Ishikawa (cell line): ENCODE measurements around the gene C13orf46.

ENCODE experiments used
- CEBPB ChIP-seq: IDR thresholded peaks from 2 replicates; pipeline ENCODE4 v1.6.1; 2012
- CREB1 ChIP-seq: IDR thresholded peaks from 2 replicates; pipeline ENCODE4 v1.6.1; 2012; ENCODE audit warnings: low read depth
- EGR1 ChIP-seq: IDR thresholded peaks from 2 replicates; pipeline ENCODE4 v1.6.1; 2012
- EP300 ChIP-seq: IDR thresholded peaks from 2 replicates; pipeline ENCODE4 v1.6.1; 2012; ENCODE audit warnings: borderline replicate concordance
- FOXM1 ChIP-seq: IDR thresholded peaks from 2 replicates; pipeline ENCODE4 v1.6.1; 2012; ENCODE audit warnings: low read depth, borderline replicate concordance
- MAX ChIP-seq: IDR thresholded peaks from 2 replicates; pipeline ENCODE4 v1.6.1; 2012
- NFIC ChIP-seq: IDR thresholded peaks from 2 replicates; pipeline ENCODE4 v1.6.1; 2012
- RAD21 ChIP-seq: IDR thresholded peaks from 2 replicates; pipeline ENCODE4 v1.6.1; 2012; ENCODE audit warnings: low read depth
- REST ChIP-seq: IDR thresholded peaks from 2 replicates; pipeline ENCODE4 v1.6.1; 2012; ENCODE audit warnings: low read depth, mild to moderate bottlenecking
- TAF1 ChIP-seq: IDR thresholded peaks from 2 replicates; pipeline ENCODE4 v1.6.1; 2012; ENCODE audit warnings: low read depth, mild to moderate bottlenecking
- TCF12 ChIP-seq: IDR thresholded peaks from 2 replicates; pipeline ENCODE4 v1.6.1; 2012; ENCODE audit warnings: low read depth
- TEAD4 ChIP-seq: IDR thresholded peaks from 2 replicates; pipeline ENCODE4 v1.6.1; 2012
- YY1 ChIP-seq: IDR thresholded peaks from 2 replicates; pipeline ENCODE4 v1.6.1; 2012; ENCODE audit warnings: low read depth
- ZBTB7A ChIP-seq: IDR thresholded peaks from 2 replicates; pipeline ENCODE4 v1.6.1; 2012; ENCODE audit warnings: low read depth
- TF ChIP-seq, protein P1 (sequence below): IDR thresholded peaks from 2 replicates; pipeline ENCODE4 v1.6.1; 2012

Gene C13orf46

DNA sequence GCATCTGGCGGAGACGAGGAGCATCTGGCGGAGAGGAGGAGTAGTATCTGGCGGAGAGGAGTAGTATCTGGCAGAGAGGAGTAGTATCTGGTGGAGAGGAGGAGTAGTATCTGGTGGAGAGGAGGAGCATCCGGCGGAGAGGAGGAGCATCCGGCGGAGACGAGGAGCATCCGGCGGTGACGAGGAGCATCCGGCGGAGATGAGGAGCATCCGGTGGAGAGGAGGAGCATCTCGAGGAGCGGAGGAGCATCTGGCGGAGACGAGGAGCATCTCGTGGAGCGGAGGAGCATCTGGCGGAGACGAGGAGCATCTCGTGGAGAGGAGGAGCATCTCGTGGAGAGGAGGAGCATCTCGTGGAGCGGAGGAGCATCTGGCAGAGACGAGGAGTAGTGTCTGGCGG is 18.6 kb downstream of the C13orf46 start:
- TF ChIP-seq CEBPB (no peak), FOXM1 (no peak), NFIC (no peak), MAX (no peak), CREB1 (no peak), EP300 (no peak), TEAD4 (no peak), TCF12 (no peak), ZBTB7A (no peak), YY1 (no peak), RAD21 (no peak), EGR1 (no peak), REST (no peak), TAF1 (no peak)
- TF ChIP-seq, protein P1, sequence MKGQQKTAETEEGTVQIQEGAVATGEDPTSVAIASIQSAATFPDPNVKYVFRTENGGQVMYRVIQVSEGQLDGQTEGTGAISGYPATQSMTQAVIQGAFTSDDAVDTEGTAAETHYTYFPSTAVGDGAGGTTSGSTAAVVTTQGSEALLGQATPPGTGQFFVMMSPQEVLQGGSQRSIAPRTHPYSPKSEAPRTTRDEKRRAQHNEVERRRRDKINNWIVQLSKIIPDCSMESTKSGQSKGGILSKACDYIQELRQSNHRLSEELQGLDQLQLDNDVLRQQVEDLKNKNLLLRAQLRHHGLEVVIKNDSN: no peak

DNA sequence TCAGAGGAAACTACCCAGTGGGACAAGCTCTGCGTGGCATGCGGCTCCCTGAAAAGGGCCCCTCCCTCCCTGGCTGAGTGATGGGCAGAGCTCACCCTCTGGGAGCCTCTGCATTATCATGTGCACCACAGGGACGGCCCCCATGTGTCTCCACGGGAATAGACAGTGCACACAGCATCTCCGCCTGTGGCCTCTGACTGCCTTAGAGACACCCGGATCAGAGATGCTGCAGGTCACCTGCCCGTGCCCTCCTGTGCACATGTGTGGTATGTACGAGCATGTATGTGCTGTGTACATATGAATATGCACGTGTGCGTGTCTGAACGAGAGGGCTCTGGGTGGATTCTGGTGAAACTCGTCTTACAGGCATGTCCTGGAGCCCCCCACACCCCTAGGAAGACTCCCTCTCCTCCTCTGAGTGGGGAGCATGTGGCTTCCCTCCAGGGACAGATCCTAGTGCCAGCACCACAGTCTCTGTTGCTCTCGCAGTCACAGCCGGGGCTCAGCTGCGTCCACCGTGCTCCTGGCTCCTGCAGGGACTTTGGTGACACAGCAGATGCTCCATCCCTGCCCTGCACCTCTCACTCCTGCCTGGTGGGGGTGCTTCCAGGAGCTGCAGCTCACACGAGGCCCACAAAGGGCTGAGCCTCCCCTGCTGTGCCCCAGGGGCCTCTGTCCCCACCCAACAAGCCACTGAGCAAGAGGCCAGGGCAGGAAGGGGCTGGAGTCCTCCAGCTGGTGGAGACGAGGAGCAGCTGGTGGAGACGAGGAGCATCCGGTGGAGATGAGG is 19.6 kb downstream of the C13orf46 start:
- TF ChIP-seq RAD21: no peak

DNA sequence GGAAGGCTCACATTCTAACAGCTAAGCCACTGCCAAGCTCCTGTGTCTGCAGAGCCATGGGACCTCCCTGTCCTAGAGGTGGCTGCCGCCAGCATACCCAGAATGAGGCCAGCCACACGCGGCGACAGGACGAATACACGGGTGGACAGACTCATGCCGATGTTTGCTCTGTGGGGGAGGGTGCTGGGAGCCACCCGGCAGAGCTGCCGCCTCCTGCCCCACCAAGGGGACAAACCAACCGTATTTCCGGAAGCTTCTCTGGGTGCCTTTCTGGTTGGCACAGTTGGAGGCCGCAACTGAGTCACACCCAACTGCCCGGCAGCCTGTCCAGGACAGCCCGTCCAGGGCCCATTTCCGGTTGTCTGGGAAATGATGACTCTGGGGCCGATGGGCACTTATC is 20.3 kb downstream of the C13orf46 start:
- TF ChIP-seq CEBPB (no peak), ZBTB7A (no peak), NFIC (no peak), EGR1 (no peak), MAX (no peak), TEAD4 (no peak)

- TF ChIP-seq TCF12 (no peak), CREB1 (no peak), NFIC (no peak), CEBPB (no peak), ZBTB7A (no peak), TAF1 (no peak), REST (no peak), EGR1 (no peak), YY1 (no peak), RAD21 (no peak), TEAD4 (no peak), MAX (no peak), EP300 (no peak), FOXM1 (no peak)
- TF ChIP-seq, protein P1: no peak
Observed at GRCh38 chr13:113952983-113953520, 20.8 kb downstream of the C13orf46 start.

DNA sequence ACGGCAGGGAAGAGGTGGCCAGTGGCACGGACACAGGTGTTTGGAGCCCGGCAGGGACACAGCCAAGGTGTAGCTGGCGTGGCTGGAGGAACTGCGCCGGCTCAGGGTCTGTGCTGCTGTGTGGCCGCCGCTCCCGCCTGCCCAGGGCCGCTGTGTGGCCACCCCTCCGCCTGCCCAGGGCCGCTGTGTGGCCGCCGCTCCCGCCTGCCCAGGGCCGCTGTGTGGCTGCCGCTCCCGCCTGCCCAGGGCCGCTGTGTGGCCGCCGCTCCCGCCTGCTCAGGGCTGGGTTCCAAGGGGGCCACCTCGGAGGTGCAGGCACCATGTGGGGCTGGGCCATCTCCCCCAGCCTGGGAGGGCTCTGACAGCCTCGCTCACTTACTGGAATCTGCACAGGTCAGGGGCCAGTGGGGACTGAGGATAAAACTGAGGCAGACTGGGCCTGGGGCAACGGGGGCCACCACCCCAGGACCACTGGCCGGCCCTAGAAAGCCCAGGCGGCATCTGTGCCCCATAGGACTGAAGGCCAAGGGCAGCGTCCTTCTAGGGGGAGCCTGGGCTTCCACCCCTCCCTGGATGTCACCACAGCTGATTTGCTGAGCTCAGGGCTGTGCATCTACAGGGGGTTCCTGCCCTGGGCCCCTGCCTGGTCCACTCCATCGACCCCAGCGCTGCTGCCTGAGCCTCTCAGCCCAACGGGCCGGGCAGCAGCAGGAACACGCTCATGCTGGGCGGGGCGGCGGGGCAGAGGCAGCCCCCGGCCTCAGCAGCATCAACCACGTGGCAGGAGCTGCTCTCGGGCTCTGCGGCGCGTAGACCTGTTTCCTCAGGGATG is 21.5 kb downstream of the C13orf46 start:
- TF ChIP-seq TEAD4: no peak
- no peak for TF ChIP-seq EGR1
- no peak for TF ChIP-seq NFIC
- TF ChIP-seq ZBTB7A: no peak
- TF ChIP-seq FOXM1: no peak
- TF ChIP-seq CEBPB: no peak
- no peak for TF ChIP-seq CREB1
- no peak for TF ChIP-seq EP300
- no peak for TF ChIP-seq REST
- TF ChIP-seq YY1: no peak
- TF ChIP-seq TCF12: no peak
- no peak for TF ChIP-seq TAF1
- TF ChIP-seq, protein P1: no peak
- no peak for TF ChIP-seq MAX
- no peak for TF ChIP-seq RAD21
